SK-N-SH (cell line): ENCODE data around the gene IPO4.

Source experiments
- EP300 ChIP-seq, 2 experiments: IDR thresholded peaks; 2 replicates each; pipeline versions ENCODE4 v1.4.0 to v1.6.1; 2012; ENCODE audit warnings: borderline replicate concordance in 1 of 2, low read depth in 1 of 2, low read length in 1 of 2
- JUND ChIP-seq: IDR thresholded peaks from 2 replicates; pipeline ENCODE4 v1.4.0; 2012
- MEF2A ChIP-seq: IDR thresholded peaks from 2 replicates; pipeline ENCODE4 v1.4.0; 2012; ENCODE audit warnings: low read depth, borderline replicate concordance
- NFIC ChIP-seq: IDR thresholded peaks from 2 replicates; pipeline ENCODE4 v1.4.0; 2012; ENCODE audit warnings: borderline replicate concordance
- NRF1 ChIP-seq: IDR thresholded peaks from 2 replicates; pipeline ENCODE4 v1.6.1; 2012; ENCODE audit warnings: low read depth, mild to moderate bottlenecking, low read length
- SIN3A ChIP-seq: IDR thresholded peaks from 2 replicates; pipeline ENCODE4 v1.6.1; 2012; ENCODE audit warnings: low read depth, mild to moderate bottlenecking, low read length, moderate library complexity, borderline replicate concordance
- TAF1 ChIP-seq: IDR thresholded peaks from 2 replicates; pipeline ENCODE4 v1.6.1; 2012; ENCODE audit warnings: low read depth, mild to moderate bottlenecking, low read length, moderate library complexity, borderline replicate concordance
- ZBTB33 ChIP-seq: IDR thresholded peaks from 2 replicates; pipeline ENCODE4 v1.4.0; 2012; ENCODE audit warnings: low read depth, borderline replicate concordance
- TF ChIP-seq, protein P1 (sequence below): fragments of 200-600 bp; sonication (generic); IDR thresholded peaks from 2 replicates; pipeline ENCODE4 v1.6.1; 2017; ENCODE audit warnings: antibody characterized with exemption, mild to moderate bottlenecking, moderate library complexity
- TF ChIP-seq, protein P2 (sequence below): fragments of 150-350 bp; IDR thresholded peaks from 2 replicates; pipeline ENCODE4 v1.6.1; 2017; ENCODE audit warnings: antibody characterized with exemption, low read length, low read depth, borderline replicate concordance
- TF ChIP-seq, protein P3 (sequence below): IDR thresholded peaks from 2 replicates; pipeline ENCODE4 v1.6.1; 2012; ENCODE audit warnings: mild to moderate bottlenecking, low read depth, low read length, moderate library complexity

DNA sequence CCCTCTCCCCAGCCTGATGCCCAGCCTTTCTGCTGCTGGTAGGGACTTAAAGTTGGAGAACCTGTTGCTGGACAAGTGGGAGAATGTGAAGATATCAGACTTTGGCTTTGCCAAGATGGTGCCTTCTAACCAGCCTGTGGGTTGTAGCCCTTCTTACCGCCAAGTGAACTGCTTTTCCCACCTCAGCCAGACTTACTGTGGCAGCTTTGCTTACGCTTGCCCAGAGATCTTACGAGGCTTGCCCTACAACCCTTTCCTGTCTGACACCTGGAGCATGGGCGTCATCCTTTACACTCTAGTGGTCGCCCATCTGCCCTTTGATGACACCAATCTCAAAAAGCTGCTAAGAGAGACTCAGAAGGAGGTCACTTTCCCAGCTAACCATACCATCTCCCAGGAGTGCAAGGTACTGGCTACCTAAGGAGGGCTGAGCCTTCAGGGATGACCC is 18.5 kb upstream of the IPO4 start:
- TF ChIP-seq TAF1 (no peak), ZBTB33 (no peak), NFIC (no peak), MEF2A (no peak), JUND (no peak), SIN3A (no peak), EP300 (IDR thresholded peaks at IDR 0.05; ENCODE audit: borderline replicate concordance in 1 of 2, low read depth in 1 of 2, low read length in 1 of 2) (no peak), NRF1 (no peak)
- TF ChIP-seq, protein P1, sequence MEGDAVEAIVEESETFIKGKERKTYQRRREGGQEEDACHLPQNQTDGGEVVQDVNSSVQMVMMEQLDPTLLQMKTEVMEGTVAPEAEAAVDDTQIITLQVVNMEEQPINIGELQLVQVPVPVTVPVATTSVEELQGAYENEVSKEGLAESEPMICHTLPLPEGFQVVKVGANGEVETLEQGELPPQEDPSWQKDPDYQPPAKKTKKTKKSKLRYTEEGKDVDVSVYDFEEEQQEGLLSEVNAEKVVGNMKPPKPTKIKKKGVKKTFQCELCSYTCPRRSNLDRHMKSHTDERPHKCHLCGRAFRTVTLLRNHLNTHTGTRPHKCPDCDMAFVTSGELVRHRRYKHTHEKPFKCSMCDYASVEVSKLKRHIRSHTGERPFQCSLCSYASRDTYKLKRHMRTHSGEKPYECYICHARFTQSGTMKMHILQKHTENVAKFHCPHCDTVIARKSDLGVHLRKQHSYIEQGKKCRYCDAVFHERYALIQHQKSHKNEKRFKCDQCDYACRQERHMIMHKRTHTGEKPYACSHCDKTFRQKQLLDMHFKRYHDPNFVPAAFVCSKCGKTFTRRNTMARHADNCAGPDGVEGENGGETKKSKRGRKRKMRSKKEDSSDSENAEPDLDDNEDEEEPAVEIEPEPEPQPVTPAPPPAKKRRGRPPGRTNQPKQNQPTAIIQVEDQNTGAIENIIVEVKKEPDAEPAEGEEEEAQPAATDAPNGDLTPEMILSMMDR, result no peak
- TF ChIP-seq, protein P2, sequence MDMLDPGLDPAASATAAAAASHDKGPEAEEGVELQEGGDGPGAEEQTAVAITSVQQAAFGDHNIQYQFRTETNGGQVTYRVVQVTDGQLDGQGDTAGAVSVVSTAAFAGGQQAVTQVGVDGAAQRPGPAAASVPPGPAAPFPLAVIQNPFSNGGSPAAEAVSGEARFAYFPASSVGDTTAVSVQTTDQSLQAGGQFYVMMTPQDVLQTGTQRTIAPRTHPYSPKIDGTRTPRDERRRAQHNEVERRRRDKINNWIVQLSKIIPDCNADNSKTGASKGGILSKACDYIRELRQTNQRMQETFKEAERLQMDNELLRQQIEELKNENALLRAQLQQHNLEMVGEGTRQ, result no peak
- TF ChIP-seq, protein P3, sequence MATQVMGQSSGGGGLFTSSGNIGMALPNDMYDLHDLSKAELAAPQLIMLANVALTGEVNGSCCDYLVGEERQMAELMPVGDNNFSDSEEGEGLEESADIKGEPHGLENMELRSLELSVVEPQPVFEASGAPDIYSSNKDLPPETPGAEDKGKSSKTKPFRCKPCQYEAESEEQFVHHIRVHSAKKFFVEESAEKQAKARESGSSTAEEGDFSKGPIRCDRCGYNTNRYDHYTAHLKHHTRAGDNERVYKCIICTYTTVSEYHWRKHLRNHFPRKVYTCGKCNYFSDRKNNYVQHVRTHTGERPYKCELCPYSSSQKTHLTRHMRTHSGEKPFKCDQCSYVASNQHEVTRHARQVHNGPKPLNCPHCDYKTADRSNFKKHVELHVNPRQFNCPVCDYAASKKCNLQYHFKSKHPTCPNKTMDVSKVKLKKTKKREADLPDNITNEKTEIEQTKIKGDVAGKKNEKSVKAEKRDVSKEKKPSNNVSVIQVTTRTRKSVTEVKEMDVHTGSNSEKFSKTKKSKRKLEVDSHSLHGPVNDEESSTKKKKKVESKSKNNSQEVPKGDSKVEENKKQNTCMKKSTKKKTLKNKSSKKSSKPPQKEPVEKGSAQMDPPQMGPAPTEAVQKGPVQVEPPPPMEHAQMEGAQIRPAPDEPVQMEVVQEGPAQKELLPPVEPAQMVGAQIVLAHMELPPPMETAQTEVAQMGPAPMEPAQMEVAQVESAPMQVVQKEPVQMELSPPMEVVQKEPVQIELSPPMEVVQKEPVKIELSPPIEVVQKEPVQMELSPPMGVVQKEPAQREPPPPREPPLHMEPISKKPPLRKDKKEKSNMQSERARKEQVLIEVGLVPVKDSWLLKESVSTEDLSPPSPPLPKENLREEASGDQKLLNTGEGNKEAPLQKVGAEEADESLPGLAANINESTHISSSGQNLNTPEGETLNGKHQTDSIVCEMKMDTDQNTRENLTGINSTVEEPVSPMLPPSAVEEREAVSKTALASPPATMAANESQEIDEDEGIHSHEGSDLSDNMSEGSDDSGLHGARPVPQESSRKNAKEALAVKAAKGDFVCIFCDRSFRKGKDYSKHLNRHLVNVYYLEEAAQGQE, result no peak
